Endothelial cell of umbilical vein (primary cell): ENCODE results near the gene LXN. TPM values are rescaled to one million over a fixed set of nuclear protein-coding genes. Genes with fewer than 3 reads are reported as not detected.

Source experiments
- BruUV-seq: library from RNA; stranded (reverse); fragments of 400-500 nt; replicated peaks from 2 replicates; lab custom pipeline; 2021; lab: Mats Ljungman, UMichigan
- CTCF ChIA-PET: fragments of 300-600, 350-600 bp; sonication (Branson Sonifier 250); formaldehyde crosslinking; loops from one replicate; lab custom pipeline; 2021; ENCODE audit warnings: antibody characterized with exemption, inconsistent platforms; lab: Charles Lee
- POLR2A ChIA-PET: fragments of 300-600, 350-600 bp; sonication (Branson Sonifier 250); formaldehyde crosslinking; loops from one replicate; lab custom pipeline; 2021; ENCODE audit warnings: antibody characterized with exemption, inconsistent platforms; lab: Charles Lee
- DNase-seq: peaks from one replicate; pipeline ENCODE4 v3.0.0-alpha.2; 2011; ENCODE audit warnings: low read depth, low spot score
- FAIRE-seq: peaks from 2 replicates; lab custom pipeline; 2011; peaks lifted over from hg19 to GRCh38; lab: Jason Lieb, UNC
- H2AFZ ChIP-seq: 2 replicates; pipeline ENCODE4 v1.6.0; 2012; ENCODE audit warnings: low read depth, low read length, control low read depth, inconsistent platforms
- H3K27ac ChIP-seq: 2 replicates; pipeline ENCODE4 v1.5.1; 2011; ENCODE audit warnings: low read depth, mild to moderate bottlenecking, control low read depth, low read length, moderate library complexity; ENCODE audit not compliant: insufficient read depth
- H3K27me3 ChIP-seq, 2 experiments: 2 replicates each; pipeline versions ENCODE4 v1.6.0 to v1.6.1; 2011; ENCODE audit warnings: low read length in 2 of 2, mixed read lengths in 1 of 2; ENCODE audit not compliant: control insufficient read depth in 2 of 2, insufficient read depth in 2 of 2
- H3K36me3 ChIP-seq, 2 experiments: 2 replicates in 1 of 2; 3 replicates in 1 of 2; pipeline ENCODE4 v1.5.1; 2011; ENCODE audit warnings: low read length in 2 of 2, mild to moderate bottlenecking in 1 of 2, moderate library complexity in 1 of 2; ENCODE audit not compliant: control insufficient read depth in 2 of 2, insufficient read depth in 2 of 2; ENCODE audit errors: extremely low read depth in 1 of 2
- H3K4me1 ChIP-seq: 3 replicates; pipeline ENCODE4 v1.5.1; 2011; ENCODE audit warnings: mild to moderate bottlenecking, low read length; ENCODE audit not compliant: control insufficient read depth, insufficient read depth; ENCODE audit errors: extremely low read depth
- H3K4me2 ChIP-seq: 2 replicates; pipeline ENCODE4 v1.6.1; 2011; ENCODE audit warnings: low read length, control low read depth, mixed read lengths; ENCODE audit not compliant: insufficient read depth
- H3K4me3 ChIP-seq, 3 experiments: fragments of 200-600 bp in 1 of 3; sonication (generic), shearing (Covaris generic) in 1 of 3; replicated peaks in 1 of 3; 2 replicates each; pipeline ENCODE4 v1.5.1; 2011 to 2016; ENCODE audit warnings: control low read depth in 3 of 3, low read length in 3 of 3, mild to moderate bottlenecking in 2 of 3, inconsistent platforms in 1 of 3, low read depth in 1 of 3, moderate library complexity in 1 of 3; ENCODE audit not compliant: insufficient read depth in 1 of 3
- H3K79me2 ChIP-seq: 2 replicates; pipeline ENCODE4 v1.6.0; 2012; ENCODE audit warnings: low read length, inconsistent platforms; ENCODE audit not compliant: control insufficient read depth, insufficient read depth
- H3K9ac ChIP-seq: replicated peaks from 2 replicates; pipeline ENCODE3; 2011; ENCODE audit warnings: low read length, control low read depth; ENCODE audit not compliant: insufficient read depth; ENCODE audit errors: extremely low read depth
- H3K9me1 ChIP-seq: replicated peaks from 3 replicates; pipeline ENCODE4 v1.6.0; 2011; ENCODE audit warnings: mild to moderate bottlenecking, low read length; ENCODE audit not compliant: control insufficient read depth, insufficient read depth; ENCODE audit errors: extremely low read depth
- H3K9me3 ChIP-seq: replicated peaks from 2 replicates; pipeline ENCODE4 v1.5.1; 2012; ENCODE audit warnings: low read length, inconsistent platforms; ENCODE audit not compliant: control insufficient read depth, insufficient read depth
- H4K20me1 ChIP-seq: replicated peaks from 2 replicates; pipeline ENCODE3; 2011; ENCODE audit warnings: mild to moderate bottlenecking, low read length; ENCODE audit not compliant: control insufficient read depth, insufficient read depth; ENCODE audit errors: extremely low read depth
- EZH2 ChIP-seq: IDR thresholded peaks from 2 replicates; pipeline ENCODE4 v1.6.1; 2012; ENCODE audit warnings: borderline replicate concordance, low read depth, mild to moderate bottlenecking, moderate library complexity, low read length, inconsistent platforms; ENCODE audit not compliant: severe bottlenecking
- FOS ChIP-seq: IDR thresholded peaks from 2 replicates; pipeline ENCODE4 v1.6.1; 2011; ENCODE audit warnings: mild to moderate bottlenecking, low read length, moderate library complexity, borderline replicate concordance; ENCODE audit not compliant: insufficient read depth
- GATA2 ChIP-seq: IDR thresholded peaks from 2 replicates; pipeline ENCODE4 v1.7.0; 2011; ENCODE audit warnings: low read depth, mild to moderate bottlenecking, moderate library complexity, mixed read lengths, low read length; ENCODE audit not compliant: insufficient read length, insufficient read depth
- JUN ChIP-seq: IDR thresholded peaks from 2 replicates; pipeline ENCODE4 v1.6.1; 2011; ENCODE audit warnings: borderline replicate concordance, low read depth; ENCODE audit not compliant: insufficient read length, insufficient read depth
- MYC ChIP-seq: IDR thresholded peaks from one replicate; pipeline ENCODE4 v1.6.1; 2011; ENCODE audit warnings: mild to moderate bottlenecking, low read depth, low read length
- POLR2A ChIP-seq: IDR thresholded peaks from 2 replicates; pipeline ENCODE4 v1.6.1; 2012; ENCODE audit warnings: low read depth, mild to moderate bottlenecking, control low read depth, low read length
- POLR2AphosphoS5 ChIP-seq: IDR thresholded peaks from 2 replicates; pipeline ENCODE4 v1.6.1; 2012; ENCODE audit warnings: low read depth, mild to moderate bottlenecking, control low read depth, low read length, moderate library complexity; ENCODE audit not compliant: insufficient read depth
- dilution Hi-C: fragments of 300-500 bp; cut with MboI; formaldehyde crosslinking; loops from one replicate; pipeline ENCODE4 v1.15.0; 2019; ENCODE audit warnings: low sequenced_read_pairs; ENCODE audit not compliant: extremely low pct_ligation_motif_present
- intact Hi-C: fragments of 100-400 bp; cut with micrococcal nuclease; formaldehyde crosslinking; loops from one replicate; pipeline ENCODE4 v1.10.0; 2022
- polyA plus RNA-seq, 4 experiments: library from polyadenylated mRNA; depleted of rRNA in 3 of 4; stranded (reverse) in 3 of 4; unstranded in 1 of 4; fragments of >200 nt; gene quantifications; 2 replicates each; pipeline versions ENCODE4 v1.2.1 to v1.2.3, GENCODE V29; 2011 to 2012; ENCODE audit warnings: missing spikeins in 1 of 4
- total RNA-seq: library from RNA; stranded (reverse); gene quantifications from 2 replicates; pipeline ENCODE4 v1.2.3, GENCODE V29; 2021
- TF ChIP-seq, protein P1 (sequence below), 2 donors: IDR thresholded peaks; 1 replicate in 1 of 2; 2 replicates in 1 of 2; pipeline ENCODE4 v1.5.1; 2011; ENCODE audit warnings: low read length in 2 of 2, mild to moderate bottlenecking in 2 of 2, moderate library complexity in 2 of 2, control low read depth in 1 of 2, inconsistent platforms in 1 of 2, low read depth in 1 of 2; ENCODE audit not compliant: insufficient read depth in 1 of 2; ENCODE audit errors: extremely low read depth in 1 of 2
- TF ChIP-seq, protein P2 (sequence below): IDR thresholded peaks from 2 replicates; pipeline ENCODE4 v1.6.1; 2011; ENCODE audit not compliant: insufficient read depth, insufficient read length

LXN gene
- total and polyA plus RNA-seq, 2 donors (not counting 3 experiments of a cell fraction or from before 2014, with no cell fraction given) = 56.9 to 118 TPM

DNA sequence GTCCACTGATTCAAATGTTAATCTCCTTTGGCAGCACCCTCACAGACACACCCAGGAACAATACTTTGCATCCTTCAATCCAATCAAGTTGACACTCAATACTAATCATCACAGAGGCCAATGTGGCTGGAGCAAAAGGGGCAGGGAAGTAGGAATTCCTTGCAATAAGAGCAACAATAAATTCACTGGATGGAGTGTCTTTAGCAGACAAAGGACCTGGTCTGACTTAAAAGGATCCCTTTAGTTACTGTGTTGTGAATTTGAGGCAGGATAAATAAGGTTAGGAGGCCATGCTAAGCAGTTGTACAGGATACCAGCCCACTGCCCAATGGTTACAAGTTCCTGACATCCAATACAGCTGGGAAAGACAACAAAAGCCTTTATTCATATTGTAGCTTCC lies 40.5 kb downstream of the LXN start:
- intact Hi-C loops (no loop called here), dilution Hi-C loops (no loop called here)
- Histone ChIP-seq H3K4me3 (no peak overlapping the region), H3K27ac (no peak overlapping the region), H3K9me1 (no peaks in the 10 kb centered on the region), H4K20me1 (no peaks in the 10 kb centered on the region), H3K4me2 (no peak overlapping the region), H3K4me1 (no peaks in the 10 kb centered on the region), H3K79me2 (no peaks in the 10 kb centered on the region), H2AFZ (no peak overlapping the region), H3K27me3 (peaks cover 0 to 2% of the 10 kb centered on the region in 2 experiments), H3K9ac (no peak overlapping the region), H3K9me3 (no peaks in the 10 kb centered on the region), H3K36me3 (no peaks in the 10 kb centered on the region)
- POLR2A ChIA-PET = interaction anchor here (0.6 kb wide), 1 partner anchor 1098 kb away, joined by 4 read pairs; no protein-coding TSS in a partner anchor
- FAIRE-seq (no peak), DNase-seq (no peak)
- no TSS peak for BruUV-seq
- CTCF ChIA-PET = no interaction called here
- TF ChIP-seq FOS = no peak
- TF ChIP-seq, protein P1, sequence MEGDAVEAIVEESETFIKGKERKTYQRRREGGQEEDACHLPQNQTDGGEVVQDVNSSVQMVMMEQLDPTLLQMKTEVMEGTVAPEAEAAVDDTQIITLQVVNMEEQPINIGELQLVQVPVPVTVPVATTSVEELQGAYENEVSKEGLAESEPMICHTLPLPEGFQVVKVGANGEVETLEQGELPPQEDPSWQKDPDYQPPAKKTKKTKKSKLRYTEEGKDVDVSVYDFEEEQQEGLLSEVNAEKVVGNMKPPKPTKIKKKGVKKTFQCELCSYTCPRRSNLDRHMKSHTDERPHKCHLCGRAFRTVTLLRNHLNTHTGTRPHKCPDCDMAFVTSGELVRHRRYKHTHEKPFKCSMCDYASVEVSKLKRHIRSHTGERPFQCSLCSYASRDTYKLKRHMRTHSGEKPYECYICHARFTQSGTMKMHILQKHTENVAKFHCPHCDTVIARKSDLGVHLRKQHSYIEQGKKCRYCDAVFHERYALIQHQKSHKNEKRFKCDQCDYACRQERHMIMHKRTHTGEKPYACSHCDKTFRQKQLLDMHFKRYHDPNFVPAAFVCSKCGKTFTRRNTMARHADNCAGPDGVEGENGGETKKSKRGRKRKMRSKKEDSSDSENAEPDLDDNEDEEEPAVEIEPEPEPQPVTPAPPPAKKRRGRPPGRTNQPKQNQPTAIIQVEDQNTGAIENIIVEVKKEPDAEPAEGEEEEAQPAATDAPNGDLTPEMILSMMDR (IDR thresholded peaks at IDR 0.05; ENCODE audit: extremely low read depth in 1 of 2, insufficient read depth in 1 of 2, low read depth in 1 of 2, low read length in 2 of 2) = no peak
- TF ChIP-seq, protein P2, sequence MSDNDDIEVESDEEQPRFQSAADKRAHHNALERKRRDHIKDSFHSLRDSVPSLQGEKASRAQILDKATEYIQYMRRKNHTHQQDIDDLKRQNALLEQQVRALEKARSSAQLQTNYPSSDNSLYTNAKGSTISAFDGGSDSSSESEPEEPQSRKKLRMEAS = no peak
- no peak for TF ChIP-seq JUN
- no peak for TF ChIP-seq EZH2
- no peak for TF ChIP-seq GATA2
- no peak for TF ChIP-seq POLR2A
- no peak for TF ChIP-seq MYC
- TF ChIP-seq POLR2AphosphoS5 = no peak
